HEK293 (cell line): ENCODE data around the gene NANOG.
"Not testable (repeated sequence)": the region's sequence is repeated elsewhere in the genome, so short reads cannot be mapped to it uniquely, and the experiment has no call there.

Experiments used
- CTCF ChIA-PET: fragments of 350-600 bp; formaldehyde crosslinking; extraction: SDS; loops from one replicate; lab custom pipeline; 2021; ENCODE audit warnings: antibody characterized with exemption; lab: Yijun Ruan, JAX
- POLR2A ChIA-PET: fragments of 300-600 bp; formaldehyde crosslinking; extraction: SDS; loops from one replicate; lab custom pipeline; 2020; ENCODE audit warnings: antibody characterized with exemption, inconsistent platforms; lab: Yijun Ruan, JAX
- H3K27ac ChIP-seq: fragments of 200-500 bp; sonication (Bioruptor generic); 2 replicates; pipeline ENCODE4 v1.5.1; 2014; ENCODE audit warnings: low read depth, low read length, control low read depth, inconsistent platforms; ENCODE audit errors: extremely low read depth
- H3K36me3 ChIP-seq, 2 experiments: fragments of 200-500 bp in 1 of 2; sonication (Bioruptor generic) in 1 of 2; 1 replicate in 1 of 2; 2 replicates in 1 of 2; pipeline ENCODE4 v1.5.1; 2014 to 2017; ENCODE audit warnings: inconsistent platforms in 2 of 2, low read length in 2 of 2; ENCODE audit not compliant: control insufficient read depth in 2 of 2, insufficient read depth in 1 of 2
- H3K4me1 ChIP-seq: fragments of 200-500 bp; sonication (Bioruptor generic); 2 replicates; pipeline ENCODE4 v1.5.1; 2014; ENCODE audit warnings: mild to moderate bottlenecking, low read length, inconsistent platforms; ENCODE audit not compliant: control insufficient read depth, insufficient read depth
- H3K4me3 ChIP-seq: 2 replicates; pipeline ENCODE4 v1.5.1; 2011; ENCODE audit warnings: low read depth, mild to moderate bottlenecking, control low read depth, low read length, moderate library complexity
- H3K9me3 ChIP-seq: fragments of 200-500 bp; sonication (Bioruptor generic); 2 replicates; pipeline ENCODE4 v1.5.1; 2014; ENCODE audit warnings: low read depth, low read length, inconsistent platforms; ENCODE audit not compliant: control insufficient read depth, insufficient read depth
- EGR2 ChIP-seq: fragments of 450-650 bp; formaldehyde crosslinking; IDR thresholded peaks from 2 replicates; pipeline ENCODE4 v1.5.1; 2016; ENCODE audit warnings: low read depth, missing biosample characterization, missing genetic modification characterization
- KLF10 ChIP-seq: fragments of 450-650 bp; IDR thresholded peaks from 2 replicates; pipeline ENCODE4 v1.5.1; 2018; ENCODE audit warnings: missing biosample characterization, mild to moderate bottlenecking, missing genetic modification characterization
- MZF1 ChIP-seq: fragments of 450-650 bp; formaldehyde crosslinking; IDR thresholded peaks from 2 replicates; pipeline ENCODE4 v1.5.1; 2017; ENCODE audit warnings: missing biosample characterization, missing genetic modification characterization, borderline replicate concordance
- ZBTB1 ChIP-seq: fragments of 450-650 bp; formaldehyde crosslinking; IDR thresholded peaks from 2 replicates; pipeline ENCODE4 v1.5.1; 2016; ENCODE audit warnings: missing biosample characterization, missing genetic modification characterization
- ZBTB8A ChIP-seq: fragments of 450-650 bp; formaldehyde crosslinking; IDR thresholded peaks from 2 replicates; pipeline ENCODE4 v1.5.1; 2016; ENCODE audit warnings: missing biosample characterization, missing genetic modification characterization
- ZFP37 ChIP-seq: fragments of 450-650 bp; formaldehyde crosslinking; IDR thresholded peaks from 2 replicates; pipeline ENCODE4 v1.5.1; 2016; ENCODE audit warnings: missing biosample characterization, missing genetic modification characterization
- ZNF114 ChIP-seq: fragments of 450-650 bp; formaldehyde crosslinking; IDR thresholded peaks from 2 replicates; pipeline ENCODE4 v1.5.0; 2017; ENCODE audit warnings: missing biosample characterization, missing genetic modification characterization
- ZNF121 ChIP-seq: fragments of 450-650 bp; formaldehyde crosslinking; IDR thresholded peaks from 2 replicates; pipeline ENCODE4 v1.5.1; 2016; ENCODE audit warnings: missing biosample characterization, missing genetic modification characterization
- ZNF366 ChIP-seq: fragments of 450-650 bp; formaldehyde crosslinking; conservative IDR thresholded peaks from 2 replicates; pipeline ENCODE4 v1.5.1; 2016; ENCODE audit warnings: missing biosample characterization, missing genetic modification characterization
- ZNF394 ChIP-seq: fragments of 450-650 bp; formaldehyde crosslinking; IDR thresholded peaks from 2 replicates; pipeline ENCODE4 v1.5.1; 2016; ENCODE audit warnings: missing biosample characterization, missing genetic modification characterization, mild to moderate bottlenecking, moderate library complexity, borderline replicate concordance
- ZNF488 ChIP-seq: fragments of 450-650 bp; formaldehyde crosslinking; IDR thresholded peaks from 2 replicates; pipeline ENCODE4 v1.5.1; 2016; ENCODE audit warnings: missing biosample characterization, missing genetic modification characterization
- ZNF521 ChIP-seq: fragments of 450-650 bp; formaldehyde crosslinking; IDR thresholded peaks from 2 replicates; pipeline ENCODE4 v1.5.1; 2017; ENCODE audit warnings: missing biosample characterization, mild to moderate bottlenecking, missing genetic modification characterization
- ZNF555 ChIP-seq: fragments of 450-650 bp; formaldehyde crosslinking; conservative IDR thresholded peaks from 2 replicates; pipeline ENCODE4 v1.5.1; 2017; ENCODE audit warnings: missing biosample characterization, mild to moderate bottlenecking, missing genetic modification characterization, inconsistent platforms
- ZNF610 ChIP-seq: fragments of 450-650 bp; formaldehyde crosslinking; IDR thresholded peaks from 2 replicates; pipeline ENCODE4 v1.5.1; 2016; ENCODE audit warnings: missing biosample characterization, missing genetic modification characterization, borderline replicate concordance
- TF ChIP-seq, protein P1 (sequence below): fragments of 450-650 bp; formaldehyde crosslinking; IDR thresholded peaks from 2 replicates; pipeline ENCODE4 v1.5.1; 2016; ENCODE audit warnings: missing biosample characterization, missing genetic modification characterization

The NANOG gene

DNA sequence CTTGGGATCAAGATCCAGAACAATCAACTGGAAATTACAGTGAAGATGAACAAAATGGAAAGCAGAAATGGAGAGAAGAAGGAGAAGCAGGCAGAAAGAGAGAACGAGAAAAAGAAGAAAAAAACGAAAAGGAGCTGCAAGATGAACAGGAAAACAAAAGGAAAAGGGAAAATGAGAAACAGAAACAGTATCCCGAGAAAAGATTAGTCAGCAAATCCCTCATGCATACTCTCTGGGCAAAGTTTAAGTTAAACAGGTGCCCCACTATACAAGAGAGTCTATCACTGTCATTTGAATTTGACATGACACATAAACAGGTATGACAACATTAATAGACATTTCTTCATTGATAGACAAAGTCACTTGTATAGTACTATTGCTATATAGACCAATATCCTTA, 19.2 kb upstream of the NANOG start (continued):
- TF ChIP-seq ZNF488 (tag by site-specific recombination): no peak
- no peak for TF ChIP-seq ZFP37 (tag by site-specific recombination)
- TF ChIP-seq ZNF394 (tag by site-specific recombination): no peak
- TF ChIP-seq, protein P1, sequence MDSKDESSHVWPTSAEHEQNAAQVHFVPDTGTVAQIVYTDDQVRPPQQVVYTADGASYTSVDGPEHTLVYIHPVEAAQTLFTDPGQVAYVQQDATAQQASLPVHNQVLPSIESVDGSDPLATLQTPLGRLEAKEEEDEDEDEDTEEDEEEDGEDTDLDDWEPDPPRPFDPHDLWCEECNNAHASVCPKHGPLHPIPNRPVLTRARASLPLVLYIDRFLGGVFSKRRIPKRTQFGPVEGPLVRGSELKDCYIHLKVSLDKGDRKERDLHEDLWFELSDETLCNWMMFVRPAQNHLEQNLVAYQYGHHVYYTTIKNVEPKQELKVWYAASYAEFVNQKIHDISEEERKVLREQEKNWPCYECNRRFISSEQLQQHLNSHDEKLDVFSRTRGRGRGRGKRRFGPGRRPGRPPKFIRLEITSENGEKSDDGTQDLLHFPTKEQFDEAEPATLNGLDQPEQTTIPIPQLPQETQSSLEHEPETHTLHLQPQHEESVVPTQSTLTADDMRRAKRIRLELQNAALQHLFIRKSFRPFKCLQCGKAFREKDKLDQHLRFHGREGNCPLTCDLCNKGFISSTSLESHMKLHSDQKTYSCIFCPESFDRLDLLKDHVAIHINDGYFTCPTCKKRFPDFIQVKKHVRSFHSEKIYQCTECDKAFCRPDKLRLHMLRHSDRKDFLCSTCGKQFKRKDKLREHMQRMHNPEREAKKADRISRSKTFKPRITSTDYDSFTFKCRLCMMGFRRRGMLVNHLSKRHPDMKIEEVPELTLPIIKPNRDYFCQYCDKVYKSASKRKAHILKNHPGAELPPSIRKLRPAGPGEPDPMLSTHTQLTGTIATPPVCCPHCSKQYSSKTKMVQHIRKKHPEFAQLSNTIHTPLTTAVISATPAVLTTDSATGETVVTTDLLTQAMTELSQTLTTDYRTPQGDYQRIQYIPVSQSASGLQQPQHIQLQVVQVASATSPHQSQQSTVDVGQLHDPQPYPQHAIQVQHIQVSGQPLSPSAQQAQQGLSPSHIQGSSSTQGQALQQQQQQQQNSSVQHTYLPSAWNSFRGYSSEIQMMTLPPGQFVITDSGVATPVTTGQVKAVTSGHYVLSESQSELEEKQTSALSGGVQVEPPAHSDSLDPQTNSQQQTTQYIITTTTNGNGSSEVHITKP (tag by site-specific recombination): no peak

- ChIA-PET POLR2A (no interaction called here), CTCF (no interaction called here)
- Histone ChIP-seq H3K4me3 (no peak overlapping the region), H3K36me3 (no peaks in the 10 kb centered on the region), H3K27ac (no peak overlapping the region), H3K4me1 (no peaks in the 10 kb centered on the region), H3K9me3 (no peaks in the 10 kb centered on the region)
- no peak for TF ChIP-seq KLF10
- no peak for TF ChIP-seq MZF1 (tag by site-specific recombination)
- no peak for TF ChIP-seq EGR2 (tag by site-specific recombination)
- TF ChIP-seq ZNF521 (tag by site-specific recombination): no peak
- no peak for TF ChIP-seq ZBTB1
- TF ChIP-seq ZBTB8A (tag by site-specific recombination): no peak
Measured at GRCh38 chr12:7781274-7781673, 7.9 kb upstream of the NANOG start.

- Histone ChIP-seq H3K9me3 (no peaks in the 10 kb centered on the region), H3K27ac (no peak overlapping the region), H3K36me3 (no peaks in the 10 kb centered on the region), H3K4me3 (no peak overlapping the region), H3K4me1 (no peaks in the 10 kb centered on the region)
- ChIA-PET CTCF (no interaction called here), POLR2A (no interaction called here)
- TF ChIP-seq ZNF121 (tag by site-specific recombination) (0 out of 2 replicates have a peak, but pooled peaks have one; percentile 12), ZNF610 (tag by site-specific recombination) (no peak), ZNF555 (no peak), ZNF114 (tag by site-specific recombination) (no peak)
Measured at GRCh38 chr12:7782055-7782454, 7.1 kb upstream of the NANOG start.

- H3K9me3 ChIP-seq, H3K27ac ChIP-seq, H3K4me1 ChIP-seq, POLR2A ChIA-PET, CTCF ChIA-PET, H3K36me3 ChIP-seq, H3K4me3 ChIP-seq: not testable (repeated sequence)
- TF ChIP-seq ZNF366 (tag by site-specific recombination): peak; percentile 68
Measured at GRCh38 chr12:7783433-7783832, 5.8 kb upstream of the NANOG start.
